ENCODE measurements around the gene ZDHHC14.

The ZDHHC14 gene

GRCh38 chr6:157723376-157723775 lies 342.4 kb downstream of the ZDHHC14 start:
- TF ChIP-seq POLR2A (IDR thresholded peaks at IDR 0.05; ENCODE audit: low read length) (no peak), GATA1 (IDR thresholded peaks at IDR 0.05; ENCODE audit: low read depth, low read length) (no peak)
- DNase-seq: no peak

GRCh38 chr6:157724138-157724820 lies 343.3 kb downstream of the ZDHHC14 start:
- TF ChIP-seq GATA1 (IDR thresholded peaks at IDR 0.05; ENCODE audit: low read depth, low read length) (no peak), POLR2A (IDR thresholded peaks at IDR 0.05; ENCODE audit: low read length) (no peak)
- no peak for DNase-seq

GRCh38 chr6:157724960-157725741 lies 344.2 kb downstream of the ZDHHC14 start:
- no peak for DNase-seq
- no peak for TF ChIP-seq GATA1 (IDR thresholded peaks at IDR 0.05; ENCODE audit: low read depth, low read length)
- TF ChIP-seq POLR2A (IDR thresholded peaks at IDR 0.05; ENCODE audit: low read length): no peak

GRCh38 chr6:157725836-157726235 lies 344.8 kb downstream of the ZDHHC14 start:
- no peak for DNase-seq
- no peak for TF ChIP-seq GATA1 (IDR thresholded peaks at IDR 0.05; ENCODE audit: low read depth, low read length)
- TF ChIP-seq POLR2A (IDR thresholded peaks at IDR 0.05; ENCODE audit: low read length): no peak

GRCh38 chr6:157726892-157727628 lies 346.1 kb downstream of the ZDHHC14 start:
- TF ChIP-seq POLR2A (IDR thresholded peaks at IDR 0.05; ENCODE audit: low read length): no peak
- TF ChIP-seq GATA1 (IDR thresholded peaks at IDR 0.05; ENCODE audit: low read depth, low read length): no peak
- DNase-seq: no peak
